ENCODE results near the gene FPGS.
"Not testable (repeated sequence)": the region's sequence is repeated elsewhere in the genome, so short reads cannot be mapped to it uniquely, and the experiment has no call there.

Gene FPGS

GRCh38 chr9:127838375-127839078 lies 35.8 kb downstream of the FPGS start:
- DNase-seq (ENCODE audit: low spot score), result no peak

- DNase-seq (ENCODE audit: low spot score), result no peak
These were observed 38.6 kb downstream of the FPGS start for GRCh38 chr9:127841087-127841835.

GRCh38 chr9:127844821-127845359 lies 42.2 kb downstream of the FPGS start:
- no peak for DNase-seq (ENCODE audit: low spot score)

- DNase-seq (ENCODE audit: low spot score), result not testable (repeated sequence)
These were observed 42.9 kb downstream of the FPGS start for GRCh38 chr9:127845619-127846018.

GRCh38 chr9:127846443-127847177 lies 43.9 kb downstream of the FPGS start:
- no peak for DNase-seq (ENCODE audit: low spot score)

GRCh38 chr9:127847178-127847510 lies 44.5 kb downstream of the FPGS start:
- no peak for DNase-seq (ENCODE audit: low spot score)

GRCh38 chr9:127847833-127848755 lies 45.4 kb downstream of the FPGS start:
- no peak for DNase-seq (ENCODE audit: low spot score)

GRCh38 chr9:127848756-127849504 lies 46.2 kb downstream of the FPGS start:
- DNase-seq (ENCODE audit: low spot score), result no peak

GRCh38 chr9:127850286-127850830 lies 47.7 kb downstream of the FPGS start:
- no peak for DNase-seq (ENCODE audit: low spot score)

GRCh38 chr9:127852829-127853228 lies 50.1 kb downstream of the FPGS start:
- DNase-seq (ENCODE audit: low spot score), result no peak

- DNase-seq (ENCODE audit: low spot score), result no peak
These were observed 50.9 kb downstream of the FPGS start for GRCh38 chr9:127853312-127854183.

- DNase-seq (ENCODE audit: low spot score), result no peak
These were observed 51.6 kb downstream of the FPGS start, which contains the start of gene ENG for GRCh38 chr9:127854184-127854806. TSS of gene ENG (minus strand) at chr9:127854658. CDS start at chr9:127854355, 303 bp downstream.

- no peak for DNase-seq (ENCODE audit: low spot score)
These were observed 52.3 kb downstream of the FPGS start for GRCh38 chr9:127854960-127855359.

- no peak for DNase-seq (ENCODE audit: low spot score)
These were observed 52.8 kb downstream of the FPGS start for GRCh38 chr9:127855522-127855921.

- no peak for DNase-seq (ENCODE audit: low spot score)
These were observed 53.5 kb downstream of the FPGS start for GRCh38 chr9:127856094-127856728.

GRCh38 chr9:127856729-127857116 lies 54.0 kb downstream of the FPGS start:
- DNase-seq (ENCODE audit: low spot score), result no peak

GRCh38 chr9:127857278-127857677 lies 54.6 kb downstream of the FPGS start:
- DNase-seq (ENCODE audit: low spot score), result no peak

GRCh38 chr9:127858041-127858512 lies 55.4 kb downstream of the FPGS start:
- DNase-seq (ENCODE audit: low spot score), result no peak
